ENCODE results near the gene CEP63. TPM values are rescaled to one million over a fixed set of nuclear protein-coding genes. Genes with fewer than 3 reads are reported as not detected.
A peak's percentile ranks its signal among the peaks of the same experiment; 100 is the strongest.

The CEP63 gene
- total and polyA plus RNA-seq, 9 of the 15 experiments (the other 6 are each of a cell fraction or from before 2014, with no cell fraction given): 5.1 to 17.8 (median 10.6) TPM

DNA sequence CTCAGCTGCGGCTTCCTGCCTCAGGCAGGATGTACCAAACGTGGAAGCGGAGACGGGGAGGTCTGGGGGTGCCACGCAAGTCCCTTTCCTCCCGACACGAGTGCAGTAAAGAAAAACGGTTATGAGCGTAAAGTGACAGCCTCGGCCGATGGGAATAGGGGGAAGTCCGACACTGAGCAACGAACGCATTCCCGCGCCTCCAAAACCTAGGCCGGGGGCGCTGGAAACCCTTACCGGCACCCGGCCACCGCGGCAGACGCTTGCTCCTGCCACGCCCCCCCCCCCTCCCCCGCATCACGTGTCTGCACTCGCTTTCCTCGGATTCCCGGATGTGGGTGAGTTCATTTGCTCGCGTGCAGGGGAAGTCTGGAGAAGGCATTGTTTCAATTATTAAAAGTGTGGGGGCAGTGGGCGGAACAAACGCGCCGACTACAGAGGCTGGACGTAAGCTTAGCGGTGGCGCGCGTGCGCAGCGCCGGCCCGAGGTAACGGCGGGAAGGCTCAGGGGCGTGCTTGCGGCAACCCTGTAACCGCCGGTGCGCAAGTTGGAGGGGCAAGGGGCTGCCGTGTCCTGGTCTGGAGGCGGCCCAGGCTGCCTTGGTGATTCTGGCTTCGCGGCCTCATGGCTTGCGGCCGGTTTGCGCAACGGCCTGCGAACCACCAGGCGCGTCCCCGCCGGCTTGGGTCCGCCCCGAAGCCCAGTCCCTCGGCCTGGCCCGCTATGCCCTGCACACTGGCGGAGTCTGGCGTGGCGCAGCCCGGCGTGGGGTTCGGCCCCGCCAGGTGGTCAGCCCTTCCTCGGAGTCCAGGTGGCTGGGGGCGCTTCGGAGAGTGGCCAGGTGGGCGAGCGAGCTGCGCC is at the start of gene CEP63, which contains the start of gene ANAPC13 (continued):
- peak; percentile 78; the same call in 1 of the 2 replicates for TF ChIP-seq ZNF12 (CRISPR knock-in tag; IDR thresholded peaks at IDR 0.05)
- TF ChIP-seq RBFOX2 (IDR thresholded peaks at IDR 0.05; ENCODE audit: low read depth, low read length): peak; percentile 94
- peak; percentile 77 for TF ChIP-seq POLR2H (tag; IDR thresholded peaks at IDR 0.05; ENCODE audit: low read depth)
- no peak for TF ChIP-seq NCOA1 (IDR thresholded peaks at IDR 0.05; ENCODE audit: low read depth)
- TF ChIP-seq BHLHE40 (IDR thresholded peaks at IDR 0.05; ENCODE audit: low read length): peak; percentile 97
- TF ChIP-seq ATF7 (IDR thresholded peaks at IDR 0.05): peak; percentile 98
- peak; percentile 53 for TF ChIP-seq ASH1L (IDR thresholded peaks at IDR 0.05; ENCODE audit: borderline replicate concordance, low read depth, partially characterized antibody)
- peak in 1 of 2 experiments; percentile 97; a peak in 2 of 4 replicates for TF ChIP-seq NONO (IDR thresholded peaks at IDR 0.05; ENCODE audit: low read depth in 2 of 2, low read length in 1 of 2)
- TF ChIP-seq, protein P1, sequence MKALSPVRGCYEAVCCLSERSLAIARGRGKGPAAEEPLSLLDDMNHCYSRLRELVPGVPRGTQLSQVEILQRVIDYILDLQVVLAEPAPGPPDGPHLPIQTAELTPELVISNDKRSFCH (CRISPR knock-in tag; IDR thresholded peaks at IDR 0.05): no peak
- TF ChIP-seq, protein P1 (tag; IDR thresholded peaks at IDR 0.05): no peak
- no peak for TF ChIP-seq HMG20A (CRISPR knock-in tag; conservative IDR thresholded peaks at IDR 0.05)
- no peak for TF ChIP-seq SREBF2 (CRISPR knock-in tag; IDR thresholded peaks at IDR 0.05)
- TF ChIP-seq CEBPG (CRISPR knock-in tag; IDR thresholded peaks at IDR 0.05): peak; percentile 93
- TF ChIP-seq CEBPG (tag; conservative IDR thresholded peaks at IDR 0.05 in 1 of 2, IDR thresholded peaks at IDR 0.05 in 1 of 2): peak; percentile 70 to 78
- TF ChIP-seq ZFX (CRISPR knock-in tag; IDR thresholded peaks at IDR 0.05): peak; percentile 97
- TF ChIP-seq SNRNP70 (optimal IDR thresholded peaks at IDR 0.05; ENCODE audit: low read depth, low read length): no peak
- TF ChIP-seq E2F8 (IDR thresholded peaks at IDR 0.05; ENCODE audit: low read depth, partially characterized antibody): peak; percentile 37
- no peak for TF ChIP-seq COPS2 (conservative IDR thresholded peaks at IDR 0.05)
- TF ChIP-seq ZBTB2 (IDR thresholded peaks at IDR 0.05): peak; percentile 88
- TF ChIP-seq, protein P2, sequence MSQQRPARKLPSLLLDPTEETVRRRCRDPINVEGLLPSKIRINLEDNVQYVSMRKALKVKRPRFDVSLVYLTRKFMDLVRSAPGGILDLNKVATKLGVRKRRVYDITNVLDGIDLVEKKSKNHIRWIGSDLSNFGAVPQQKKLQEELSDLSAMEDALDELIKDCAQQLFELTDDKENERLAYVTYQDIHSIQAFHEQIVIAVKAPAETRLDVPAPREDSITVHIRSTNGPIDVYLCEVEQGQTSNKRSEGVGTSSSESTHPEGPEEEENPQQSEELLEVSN (IDR thresholded peaks at IDR 0.05; ENCODE audit: borderline replicate concordance in 1 of 2, extremely low read depth in 1 of 2, insufficient read depth in 1 of 2, insufficient read length in 1 of 2, low read depth in 1 of 2, low read length in 1 of 2, poor library complexity in 1 of 2, severe bottlenecking in 1 of 2): peak; percentile 72 to 82
- peak; percentile 13 for TF ChIP-seq SAP30 (IDR thresholded peaks at IDR 0.05; ENCODE audit: borderline replicate concordance, insufficient read depth, low read depth, low read length, poor library complexity, severe bottlenecking)
